ENCODE measurements around the gene LAMC2. TPM values are rescaled to one million over a fixed set of nuclear protein-coding genes. Genes with fewer than 3 reads are reported as not detected.

The LAMC2 gene
- total and polyA plus RNA-seq, 2 donors from 2014 or later, result 4.0 to 89.0 TPM

- intact Hi-C loops (cut with DNase I), result no loop called here
- H3K27me3 ChIP-seq (ENCODE audit: control insufficient read depth, insufficient read depth, low read length), result no peaks in the 10 kb centered on the region
- no peaks in the 10 kb centered on the region for H3K9me3 ChIP-seq (ENCODE audit: control insufficient read depth in 2 of 3, insufficient read depth in 1 of 3, low read length in 3 of 3)
- H3K36me3 ChIP-seq (ENCODE audit: control insufficient read depth in 2 of 3, insufficient read depth in 3 of 3, low read length in 3 of 3), result no peaks in the 10 kb centered on the region
- no peak overlapping the region for H3K4me3 ChIP-seq (ENCODE audit: low read length in 3 of 3)
- TF ChIP-seq CTCF (IDR thresholded peaks at IDR 0.05; ENCODE audit: borderline replicate concordance, extremely low read depth, insufficient read depth), result no peak
- no peak overlapping the region for H3K9ac ChIP-seq (ENCODE audit: low read length in 3 of 3)
- H3K4me1 ChIP-seq (ENCODE audit: control insufficient read depth in 2 of 3, insufficient read depth in 2 of 3, low read depth in 1 of 3, low read length in 3 of 3), result peaks cover 0 to 7% (median 5%) of the 10 kb centered on the region in 3 donors
- FAIRE-seq, result no peak
- DNase-seq, result no peak
- H3K27ac ChIP-seq (ENCODE audit: low read depth in 2 of 2, low read length in 2 of 2), result no peak overlapping the region
These were observed 36.8 kb downstream of the LAMC2 start for GRCh38 chr1:183222909-183223308.

- Histone ChIP-seq H3K36me3 (ENCODE audit: control insufficient read depth in 2 of 3, insufficient read depth in 3 of 3, low read length in 3 of 3) (no peaks in the 10 kb centered on the region), H3K9me3 (ENCODE audit: control insufficient read depth in 2 of 3, insufficient read depth in 1 of 3, low read length in 3 of 3) (no peaks in the 10 kb centered on the region), H3K4me1 (ENCODE audit: control insufficient read depth in 2 of 3, insufficient read depth in 2 of 3, low read depth in 1 of 3, low read length in 3 of 3) (peaks cover 0 to 4% (median 4%) of the 10 kb centered on the region in 3 donors), H3K27me3 (ENCODE audit: control insufficient read depth, insufficient read depth, low read length) (no peaks in the 10 kb centered on the region), H3K4me3 (ENCODE audit: low read length in 3 of 3) (no peak overlapping the region), H3K9ac (ENCODE audit: low read length in 3 of 3) (no peak overlapping the region), H3K27ac (ENCODE audit: low read depth in 2 of 2, low read length in 2 of 2) (no peak overlapping the region)
- intact Hi-C loops (cut with DNase I), result no loop called here
- TF ChIP-seq CTCF (IDR thresholded peaks at IDR 0.05; ENCODE audit: borderline replicate concordance, extremely low read depth, insufficient read depth), result no peak
- peak in 2 of 5 donors; percentile 71 to 74 for DNase-seq
- no peak for FAIRE-seq
These were observed 37.4 kb downstream of the LAMC2 start for GRCh38 chr1:183223467-183223866.

GRCh38 chr1:183226361-183226760 lies 40.3 kb downstream of the LAMC2 start:
- intact Hi-C loops (cut with DNase I), result no loop called here
- H3K4me1 ChIP-seq (ENCODE audit: control insufficient read depth in 2 of 3, insufficient read depth in 2 of 3, low read depth in 1 of 3, low read length in 3 of 3), result peaks cover 0 to 3% (median 0%) of the 10 kb centered on the region in 3 donors
- DNase-seq (peak in 2 of 5 donors; percentile 49 to 63), FAIRE-seq (no peak)
- H3K27me3 ChIP-seq (ENCODE audit: control insufficient read depth, insufficient read depth, low read length), result no peaks in the 10 kb centered on the region
- no peaks in the 10 kb centered on the region for H3K36me3 ChIP-seq (ENCODE audit: control insufficient read depth in 2 of 3, insufficient read depth in 3 of 3, low read length in 3 of 3)
- no peak overlapping the region for H3K4me3 ChIP-seq (ENCODE audit: low read length in 3 of 3)
- H3K9me3 ChIP-seq (ENCODE audit: control insufficient read depth in 2 of 3, insufficient read depth in 1 of 3, low read length in 3 of 3), result no peaks in the 10 kb centered on the region
- H3K27ac ChIP-seq (ENCODE audit: low read depth in 2 of 2, low read length in 2 of 2), result no peak overlapping the region
- no peak overlapping the region for H3K9ac ChIP-seq (ENCODE audit: low read length in 3 of 3)
- TF ChIP-seq CTCF (IDR thresholded peaks at IDR 0.05; ENCODE audit: borderline replicate concordance, extremely low read depth, insufficient read depth), result no peak

- intact Hi-C loops (cut with DNase I), result no loop called here
These were observed 40.9 kb downstream of the LAMC2 start for GRCh38 chr1:183226963-183227362.

More at GRCh38 chr1:183226963-183227362, 40.9 kb downstream of the LAMC2 start:
- H3K27ac ChIP-seq (ENCODE audit: low read depth in 2 of 2, low read length in 2 of 2), result no peak overlapping the region
- DNase-seq, result peak in 4 of 5 donors; percentile 83 to 97 (median 91)
- H3K4me3 ChIP-seq (ENCODE audit: low read length in 3 of 3), result no peak overlapping the region
- H3K36me3 ChIP-seq (ENCODE audit: control insufficient read depth in 2 of 3, insufficient read depth in 3 of 3, low read length in 3 of 3), result no peaks in the 10 kb centered on the region
- peaks cover 0 to 3% (median 0%) of the 10 kb centered on the region in 3 donors for H3K4me1 ChIP-seq (ENCODE audit: control insufficient read depth in 2 of 3, insufficient read depth in 2 of 3, low read depth in 1 of 3, low read length in 3 of 3)
- H3K27me3 ChIP-seq (ENCODE audit: control insufficient read depth, insufficient read depth, low read length), result no peaks in the 10 kb centered on the region
- no peak for FAIRE-seq
- H3K9ac ChIP-seq (ENCODE audit: low read length in 3 of 3), result no peak overlapping the region
- TF ChIP-seq CTCF (IDR thresholded peaks at IDR 0.05; ENCODE audit: borderline replicate concordance, extremely low read depth, insufficient read depth), result no peak
- H3K9me3 ChIP-seq (ENCODE audit: control insufficient read depth in 2 of 3, insufficient read depth in 1 of 3, low read length in 3 of 3), result no peaks in the 10 kb centered on the region
